ENCODE results near the gene CHCHD6. TPM values are rescaled to one million over a fixed set of nuclear protein-coding genes. Genes with fewer than 3 reads are reported as not detected.

Gene CHCHD6
- total and polyA plus RNA-seq, 2 of the 4 experiments (the other 2 are of a cell fraction), result 18.8 to 28.9 TPM

DNA sequence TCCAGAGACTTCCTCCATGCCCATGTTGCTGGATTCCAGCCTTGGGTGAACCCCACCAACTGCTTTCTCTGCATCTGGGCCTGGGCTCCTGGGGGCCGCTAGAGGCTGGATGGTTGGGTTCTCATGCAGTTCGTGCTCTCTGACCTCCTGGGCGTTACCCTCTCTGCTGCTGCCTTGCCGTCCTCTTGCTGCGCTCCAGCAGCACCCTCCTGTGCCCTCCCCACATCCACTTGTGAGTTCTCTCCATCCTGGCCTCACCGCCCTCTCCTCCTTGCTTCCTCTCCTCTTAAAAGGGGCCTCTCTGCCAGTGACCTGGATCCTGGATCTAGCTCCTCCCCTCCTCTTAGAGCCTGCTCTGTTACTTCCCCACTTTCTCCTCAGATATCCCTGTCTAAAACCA, 43.7 kb downstream of the CHCHD6 start:
- no peak overlapping the region for H3K56ac ChIP-seq (ENCODE audit: extremely low read depth, insufficient read depth, low read length)
- H2BK5ac ChIP-seq (ENCODE audit: low read depth, low read length, poor library complexity, severe bottlenecking), result no peak overlapping the region
- dilution Hi-C loops (cut with HindIII; ENCODE audit: low sequenced_read_pairs, unreplicated experiment), result no loop called here
- peaks cover 13% of the 10 kb centered on the region for H3K4me1 ChIP-seq (ENCODE audit: control insufficient read depth, insufficient read depth, low read length)
- H3K14ac ChIP-seq (replicated peaks; ENCODE audit: low read depth, low read length), result no peak overlapping the region
- no peak overlapping the region for H4K91ac ChIP-seq (ENCODE audit: insufficient read depth, low read depth, low read length)
- no peaks in the 10 kb centered on the region for H3K9me3 ChIP-seq (ENCODE audit: control insufficient read depth, insufficient read depth, low read length)
- H3K4me2 ChIP-seq (ENCODE audit: low read depth, low read length), result no peak overlapping the region
- no peaks in the 10 kb centered on the region for H3K36me3 ChIP-seq (ENCODE audit: control insufficient read depth, insufficient read depth, low read length)
- in situ Hi-C loops (cut with MboI; ENCODE audit: low sequenced_read_pairs), result no loop called here
- H3K4ac ChIP-seq (ENCODE audit: low read depth, low read length), result no peak overlapping the region
- intact Hi-C loops (cut with micrococcal nuclease), result no loop called here
- WGBS, 2 experiments (ENCODE audit: extremely low coverage in 2 of 2, insufficient read length in 1 of 2), result no CpG with 5 or more reads among the region's 6 CpGs
- H4K5ac ChIP-seq (ENCODE audit: low read depth, low read length), result no peak overlapping the region
- H4K8ac ChIP-seq (ENCODE audit: low read depth in 2 of 2, low read length in 2 of 2), result no peak overlapping the region
- no peak overlapping the region for H3K18ac ChIP-seq (ENCODE audit: low read depth, low read length)
- no peak overlapping the region for H2AK9ac ChIP-seq (replicated peaks; ENCODE audit: low read depth, low read length, poor library complexity)
- H2AK5ac ChIP-seq (ENCODE audit: low read depth, low read length), result no peak overlapping the region
- no peaks in the 10 kb centered on the region for H3K27me3 ChIP-seq (ENCODE audit: control insufficient read depth, insufficient read depth, low read length)
- no peak for TF ChIP-seq MAFK (IDR thresholded peaks at IDR 0.05; ENCODE audit: low read depth, low read length)
- TF ChIP-seq, protein P1, sequence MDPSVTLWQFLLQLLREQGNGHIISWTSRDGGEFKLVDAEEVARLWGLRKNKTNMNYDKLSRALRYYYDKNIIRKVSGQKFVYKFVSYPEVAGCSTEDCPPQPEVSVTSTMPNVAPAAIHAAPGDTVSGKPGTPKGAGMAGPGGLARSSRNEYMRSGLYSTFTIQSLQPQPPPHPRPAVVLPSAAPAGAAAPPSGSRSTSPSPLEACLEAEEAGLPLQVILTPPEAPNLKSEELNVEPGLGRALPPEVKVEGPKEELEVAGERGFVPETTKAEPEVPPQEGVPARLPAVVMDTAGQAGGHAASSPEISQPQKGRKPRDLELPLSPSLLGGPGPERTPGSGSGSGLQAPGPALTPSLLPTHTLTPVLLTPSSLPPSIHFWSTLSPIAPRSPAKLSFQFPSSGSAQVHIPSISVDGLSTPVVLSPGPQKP (IDR thresholded peaks at IDR 0.05; ENCODE audit: borderline replicate concordance, low read depth, low read length), result no peak
- no peak for TF ChIP-seq MAZ (IDR thresholded peaks at IDR 0.05; ENCODE audit: borderline replicate concordance, low read depth, low read length)
- no peak for TF ChIP-seq CHD1 (IDR thresholded peaks at IDR 0.05; ENCODE audit: low read depth, low read length)
- TF ChIP-seq POLR2A (IDR thresholded peaks at IDR 0.05; ENCODE audit: low read depth, low read length), result no peak
- TF ChIP-seq RCOR1 (IDR thresholded peaks at IDR 0.05; ENCODE audit: insufficient replicate concordance, low read length), result no peak
- TF ChIP-seq SMC3 (IDR thresholded peaks at IDR 0.05; ENCODE audit: low read depth, low read length), result no peak
- TF ChIP-seq MXI1 (IDR thresholded peaks at IDR 0.05; ENCODE audit: borderline replicate concordance, low read depth, low read length), result no peak
- no peak for TF ChIP-seq CEBPB (IDR thresholded peaks at IDR 0.05; ENCODE audit: low read depth, low read length)
- TF ChIP-seq BHLHE40 (IDR thresholded peaks at IDR 0.05; ENCODE audit: low read depth, low read length), result no peak
- no peak for TF ChIP-seq RFX5 (IDR thresholded peaks at IDR 0.05; ENCODE audit: low read depth, low read length)
- no peak for TF ChIP-seq NFE2L2 (IDR thresholded peaks at IDR 0.05; ENCODE audit: low read depth, low read length)
- TF ChIP-seq, protein P2, sequence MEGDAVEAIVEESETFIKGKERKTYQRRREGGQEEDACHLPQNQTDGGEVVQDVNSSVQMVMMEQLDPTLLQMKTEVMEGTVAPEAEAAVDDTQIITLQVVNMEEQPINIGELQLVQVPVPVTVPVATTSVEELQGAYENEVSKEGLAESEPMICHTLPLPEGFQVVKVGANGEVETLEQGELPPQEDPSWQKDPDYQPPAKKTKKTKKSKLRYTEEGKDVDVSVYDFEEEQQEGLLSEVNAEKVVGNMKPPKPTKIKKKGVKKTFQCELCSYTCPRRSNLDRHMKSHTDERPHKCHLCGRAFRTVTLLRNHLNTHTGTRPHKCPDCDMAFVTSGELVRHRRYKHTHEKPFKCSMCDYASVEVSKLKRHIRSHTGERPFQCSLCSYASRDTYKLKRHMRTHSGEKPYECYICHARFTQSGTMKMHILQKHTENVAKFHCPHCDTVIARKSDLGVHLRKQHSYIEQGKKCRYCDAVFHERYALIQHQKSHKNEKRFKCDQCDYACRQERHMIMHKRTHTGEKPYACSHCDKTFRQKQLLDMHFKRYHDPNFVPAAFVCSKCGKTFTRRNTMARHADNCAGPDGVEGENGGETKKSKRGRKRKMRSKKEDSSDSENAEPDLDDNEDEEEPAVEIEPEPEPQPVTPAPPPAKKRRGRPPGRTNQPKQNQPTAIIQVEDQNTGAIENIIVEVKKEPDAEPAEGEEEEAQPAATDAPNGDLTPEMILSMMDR (conservative IDR thresholded peaks at IDR 0.05; ENCODE audit: low read depth, low read length), result no peak
- no peak for DNase-seq
- H3K4me3 ChIP-seq (ENCODE audit: insufficient read depth, low read depth, low read length), result no peak overlapping the region
- BruUV-seq (replicated peaks), result no TSS peak
- no peak overlapping the region for H2BK120ac ChIP-seq (ENCODE audit: low read depth, low read length)
- H3K9me1 ChIP-seq (ENCODE audit: insufficient read depth, low read length), result peaks cover 10% of the 10 kb centered on the region; the same call in 1 of the 2 replicates
- H2AFZ ChIP-seq (replicated peaks; ENCODE audit: low read length, poor library complexity), result no peak overlapping the region
- H4K20me1 ChIP-seq (ENCODE audit: insufficient read depth, low read length), result peaks cover 5% of the 10 kb centered on the region; the same call in 1 of the 2 replicates
- no peak overlapping the region for H3K27ac ChIP-seq (ENCODE audit: insufficient read depth, low read length)
- ChIA-PET CTCF (interaction anchor here (1.7 kb wide), 1 partner anchor 69 kb away, joined by 4 read pairs; no protein-coding TSS in a partner anchor), POLR2A (ENCODE audit: unreplicated experiment) (no interaction called here)
- no peak overlapping the region for H2BK20ac ChIP-seq (ENCODE audit: low read depth, low read length)
- no peak for ATAC-seq (ENCODE audit: low read depth)
- no peak overlapping the region for H2BK15ac ChIP-seq (ENCODE audit: low read depth, low read length)
- no peak overlapping the region for H3K9ac ChIP-seq (ENCODE audit: low read depth, low read length)
- no peak overlapping the region for H3K23ac ChIP-seq (ENCODE audit: low read depth, low read length)
- peaks cover 5 to 6% of the 10 kb centered on the region in 2 experiments; a peak in 2 of 4 replicates for H3K79me1 ChIP-seq (ENCODE audit: low read depth in 1 of 2, low read length in 2 of 2)

All from IMR-90 (cell line).